ENCODE results near the gene LAPTM4A.

Gene LAPTM4A

DNA sequence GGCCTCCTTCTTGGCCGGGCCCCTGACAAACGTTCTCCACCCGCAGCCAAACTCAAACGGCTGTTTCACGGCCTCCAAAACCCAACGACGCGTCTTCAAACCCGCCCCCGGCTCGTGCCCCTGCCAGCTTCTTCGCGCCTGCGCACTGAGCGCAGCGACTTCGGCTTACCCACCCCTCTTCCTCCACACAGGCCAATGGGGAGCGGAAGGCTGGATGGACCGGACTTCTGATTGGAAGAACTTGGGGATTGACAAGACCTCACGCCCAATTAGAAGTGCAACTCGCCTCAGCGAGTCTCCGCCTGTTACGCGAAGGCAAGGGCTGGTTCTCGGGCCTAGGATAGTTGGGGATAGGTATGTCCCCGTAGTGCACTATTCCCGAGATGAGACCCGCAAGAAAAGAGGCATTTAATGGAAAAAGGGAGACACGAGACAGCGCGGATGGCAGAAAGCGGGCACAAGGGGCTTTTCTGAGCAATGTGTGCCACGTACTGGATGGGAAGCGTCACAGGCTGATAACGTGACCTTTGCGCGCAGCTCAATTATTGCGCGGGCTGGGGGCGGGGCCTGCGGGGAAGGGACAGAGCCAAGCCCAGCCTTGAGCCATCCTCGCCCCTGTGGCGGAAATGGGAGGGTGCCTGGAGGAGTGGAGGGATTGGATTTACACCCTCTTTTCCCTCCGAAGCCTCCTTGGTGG, at the start of gene LAPTM4A:
Gene LAPTM4A (minus strand): TSS at position 97 of the 697 bp plus-strand sequence. CDS start 108 bp downstream, outside the sequence.
- no peak for TF ChIP-seq CTCF (IDR thresholded peaks at IDR 0.05; ENCODE audit: low read length, missing control alignments)
- H3K4me3 ChIP-seq (replicated peaks; ENCODE audit: low read depth, low read length), result peak within 1 kb of the TSS; percentile 83
- peak; percentile 100 for DNase-seq (ENCODE audit: low read depth)

GRCh38 chr2:20100711-20101110, 49.3 kb upstream of the LAPTM4A start:
- TF ChIP-seq CTCF (IDR thresholded peaks at IDR 0.05; ENCODE audit: low read length, missing control alignments), result no peak
- H3K4me3 ChIP-seq (replicated peaks; ENCODE audit: low read depth, low read length), result no peak overlapping the region
- peak; percentile 18 for DNase-seq (ENCODE audit: low read depth)

DNA sequence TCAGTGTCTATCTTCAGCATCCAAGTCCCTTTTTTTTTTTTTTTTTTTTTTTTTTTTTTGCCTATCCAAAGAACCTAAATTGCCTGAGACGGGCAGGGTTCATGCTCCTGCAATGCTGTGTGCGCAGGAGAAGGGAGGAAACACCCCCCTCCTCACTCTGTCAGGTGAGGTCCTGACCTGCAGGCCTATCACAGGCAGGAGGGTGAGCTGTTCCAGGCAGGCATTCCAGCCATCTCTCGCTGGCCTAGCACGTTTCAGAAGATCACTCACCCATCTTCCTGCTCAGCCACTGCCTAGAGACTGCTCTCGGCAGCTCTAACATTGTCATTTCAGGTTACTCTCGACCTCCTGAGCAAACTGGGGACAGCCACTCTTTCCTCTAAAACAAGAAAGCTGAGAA, 48.4 kb upstream of the LAPTM4A start:
- TF ChIP-seq CTCF (IDR thresholded peaks at IDR 0.05; ENCODE audit: low read length, missing control alignments), result no peak
- DNase-seq (ENCODE audit: low read depth), result no peak
- no peak overlapping the region for H3K4me3 ChIP-seq (replicated peaks; ENCODE audit: low read depth, low read length)

GRCh38 chr2:20097889-20098714, 46.7 kb upstream of the LAPTM4A start:
- H3K4me3 ChIP-seq (replicated peaks; ENCODE audit: low read depth, low read length), result no peak overlapping the region
- peak; percentile 95 for TF ChIP-seq CTCF (IDR thresholded peaks at IDR 0.05; ENCODE audit: low read length, missing control alignments)
- DNase-seq (ENCODE audit: low read depth), result peak; percentile 94

GRCh38 chr2:20095469-20095868, 44.0 kb upstream of the LAPTM4A start:
- TF ChIP-seq CTCF (IDR thresholded peaks at IDR 0.05; ENCODE audit: low read length, missing control alignments), result no peak
- no peak for DNase-seq (ENCODE audit: low read depth)

GRCh38 chr2:20094955-20095354, 43.5 kb upstream of the LAPTM4A start:
- TF ChIP-seq CTCF (IDR thresholded peaks at IDR 0.05; ENCODE audit: low read length, missing control alignments), result no peak
- no peak overlapping the region for H3K4me3 ChIP-seq (replicated peaks; ENCODE audit: low read depth, low read length)
- DNase-seq (ENCODE audit: low read depth), result no peak

More at GRCh38 chr2:20095469-20095868, 44.0 kb upstream of the LAPTM4A start:
- no peak overlapping the region for H3K4me3 ChIP-seq (replicated peaks; ENCODE audit: low read depth, low read length)
